ENCODE results near the gene SYNRG.
"Not testable (repeated sequence)": the region's sequence is repeated elsewhere in the genome, so short reads cannot be mapped to it uniquely, and the experiment has no call there.

Gene SYNRG

GRCh38 chr17:37512442-37513068 is 96.7 kb downstream of the SYNRG start:
- no peak for TF ChIP-seq ZNF274 (IDR thresholded peaks at IDR 0.05; ENCODE audit: low read depth, low read length)
- H3K4me3 ChIP-seq (ENCODE audit: low read length) = no peak overlapping the region

GRCh38 chr17:37511642-37512041 is 97.6 kb downstream of the SYNRG start:
- H3K4me3 ChIP-seq (ENCODE audit: low read length) = not testable (repeated sequence)

GRCh38 chr17:37510056-37510455 is 99.2 kb downstream of the SYNRG start:
- H3K4me3 ChIP-seq (ENCODE audit: low read length) = no peak overlapping the region
- no peak for TF ChIP-seq ZNF274 (IDR thresholded peaks at IDR 0.05; ENCODE audit: low read depth, low read length)

- no peak for TF ChIP-seq ZNF274 (IDR thresholded peaks at IDR 0.05; ENCODE audit: low read depth, low read length)
- H3K4me3 ChIP-seq (ENCODE audit: low read length) = no peak overlapping the region
Observed at GRCh38 chr17:37507111-37507510, 102.1 kb downstream of the SYNRG start.

GRCh38 chr17:37506678-37507077 is 102.5 kb downstream of the SYNRG start:
- no peak for TF ChIP-seq ZNF274 (IDR thresholded peaks at IDR 0.05; ENCODE audit: low read depth, low read length)
- H3K4me3 ChIP-seq (ENCODE audit: low read length) = no peak overlapping the region

GRCh38 chr17:37505333-37505732 is 103.9 kb downstream of the SYNRG start:
- no peak for TF ChIP-seq ZNF274 (IDR thresholded peaks at IDR 0.05; ENCODE audit: low read depth, low read length)
- H3K4me3 ChIP-seq (ENCODE audit: low read length) = no peak overlapping the region

- TF ChIP-seq ZNF274 (IDR thresholded peaks at IDR 0.05; ENCODE audit: low read depth, low read length) = no peak
- no peak overlapping the region for H3K4me3 ChIP-seq (ENCODE audit: low read length)
Observed at GRCh38 chr17:37503148-37503547, 106.1 kb downstream of the SYNRG start.

GRCh38 chr17:37502009-37502936 is 106.9 kb downstream of the SYNRG start:
- H3K4me3 ChIP-seq (ENCODE audit: low read length) = no peak overlapping the region
- no peak for TF ChIP-seq ZNF274 (IDR thresholded peaks at IDR 0.05; ENCODE audit: low read depth, low read length)

- no peak overlapping the region for H3K4me3 ChIP-seq (ENCODE audit: low read length)
- no peak for TF ChIP-seq ZNF274 (IDR thresholded peaks at IDR 0.05; ENCODE audit: low read depth, low read length)
Observed at GRCh38 chr17:37500378-37500777, 108.8 kb downstream of the SYNRG start.

GRCh38 chr17:37494971-37495370 is 114.2 kb downstream of the SYNRG start:
- TF ChIP-seq ZNF274 (IDR thresholded peaks at IDR 0.05; ENCODE audit: low read depth, low read length) = no peak
- no peak overlapping the region for H3K4me3 ChIP-seq (ENCODE audit: low read length)

GRCh38 chr17:37494401-37494831 is 114.8 kb downstream of the SYNRG start:
- no peak for TF ChIP-seq ZNF274 (IDR thresholded peaks at IDR 0.05; ENCODE audit: low read depth, low read length)
- H3K4me3 ChIP-seq (ENCODE audit: low read length) = no peak overlapping the region

- no peak overlapping the region for H3K4me3 ChIP-seq (ENCODE audit: low read length)
- no peak for TF ChIP-seq ZNF274 (IDR thresholded peaks at IDR 0.05; ENCODE audit: low read depth, low read length)
Observed at GRCh38 chr17:37493249-37494027, 115.8 kb downstream of the SYNRG start.

GRCh38 chr17:37492167-37492566 is 117.1 kb downstream of the SYNRG start:
- no peak for TF ChIP-seq ZNF274 (IDR thresholded peaks at IDR 0.05; ENCODE audit: low read depth, low read length)
- H3K4me3 ChIP-seq (ENCODE audit: low read length) = no peak overlapping the region
